Activated T-cell treated with anti-CD3 and anti-CD28 coated beads for 1 hour (primary cell): ENCODE data around the gene CNBP.

Experiments used
- DNase-seq: peaks from one replicate; pipeline ENCODE4 v3.0.0-alpha.2; 2020; ENCODE audit warnings: low read depth

Gene CNBP

DNA sequence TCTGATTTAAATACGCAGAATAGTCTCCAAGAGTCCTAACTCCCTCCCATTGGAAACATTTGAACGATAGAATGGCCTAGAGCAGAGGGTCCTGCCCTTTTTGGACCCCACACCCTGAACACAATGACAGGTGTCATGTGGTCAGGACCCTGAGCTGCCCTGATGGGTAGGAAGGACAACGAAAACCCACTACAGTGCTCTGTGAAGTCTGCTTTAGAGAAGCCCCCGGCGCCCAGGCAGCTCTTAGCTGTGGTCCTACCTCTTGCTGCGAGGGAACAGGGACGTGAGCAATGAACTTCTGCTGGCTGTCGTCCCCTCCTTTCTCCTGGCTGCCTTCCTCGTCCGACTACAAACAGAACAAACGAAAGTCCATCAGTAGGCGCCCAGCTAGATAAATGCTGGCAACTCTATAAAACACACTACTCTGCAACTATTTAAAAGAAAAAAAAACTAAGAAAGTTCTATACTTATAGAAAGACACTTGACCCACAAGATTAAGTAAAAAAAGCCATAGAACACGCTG, 53.3 kb downstream of the CNBP start:
- no peak for DNase-seq

GRCh38 chr3:129128357-129129155, 55.1 kb downstream of the CNBP start:
- no peak for DNase-seq

- no peak for DNase-seq
These were observed 56.9 kb downstream of the CNBP start for GRCh38 chr3:129126726-129127280.

DNA sequence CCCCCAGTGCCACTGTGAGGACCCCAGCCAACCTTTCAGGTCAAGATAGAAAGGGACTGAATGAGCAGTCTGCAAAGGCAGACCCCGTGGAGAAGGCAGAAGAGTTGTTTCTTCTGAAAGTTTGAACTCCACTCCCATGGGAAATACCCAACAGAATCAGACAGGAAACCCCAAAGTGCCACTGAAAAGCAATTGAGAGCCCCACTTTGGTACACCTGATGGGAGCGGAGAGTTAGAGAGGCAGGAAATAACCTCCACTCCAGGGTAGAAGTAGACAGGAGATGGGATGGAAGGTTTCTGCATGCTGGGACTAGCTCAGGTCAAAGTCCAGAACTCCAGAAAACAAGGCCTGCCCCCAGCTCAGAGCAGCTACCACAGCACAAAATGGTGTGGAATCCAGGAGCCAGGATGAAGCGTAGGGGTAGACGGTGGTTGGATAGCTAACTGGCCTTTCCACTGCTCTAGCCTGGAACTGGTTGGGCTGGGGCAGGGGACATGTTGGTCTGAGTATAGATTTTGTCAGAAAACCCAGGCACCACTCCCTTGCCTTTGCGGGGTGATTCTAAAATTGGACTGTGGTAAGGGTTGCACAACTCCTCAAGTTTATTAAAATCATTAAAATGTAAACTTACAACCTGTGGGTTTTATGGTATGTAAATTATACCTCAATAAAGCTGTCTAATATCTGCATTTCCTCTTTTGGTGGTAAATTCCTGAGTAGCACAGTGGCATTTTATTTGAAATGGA, 60.2 kb downstream of the CNBP start:
- DNase-seq = no peak

DNA sequence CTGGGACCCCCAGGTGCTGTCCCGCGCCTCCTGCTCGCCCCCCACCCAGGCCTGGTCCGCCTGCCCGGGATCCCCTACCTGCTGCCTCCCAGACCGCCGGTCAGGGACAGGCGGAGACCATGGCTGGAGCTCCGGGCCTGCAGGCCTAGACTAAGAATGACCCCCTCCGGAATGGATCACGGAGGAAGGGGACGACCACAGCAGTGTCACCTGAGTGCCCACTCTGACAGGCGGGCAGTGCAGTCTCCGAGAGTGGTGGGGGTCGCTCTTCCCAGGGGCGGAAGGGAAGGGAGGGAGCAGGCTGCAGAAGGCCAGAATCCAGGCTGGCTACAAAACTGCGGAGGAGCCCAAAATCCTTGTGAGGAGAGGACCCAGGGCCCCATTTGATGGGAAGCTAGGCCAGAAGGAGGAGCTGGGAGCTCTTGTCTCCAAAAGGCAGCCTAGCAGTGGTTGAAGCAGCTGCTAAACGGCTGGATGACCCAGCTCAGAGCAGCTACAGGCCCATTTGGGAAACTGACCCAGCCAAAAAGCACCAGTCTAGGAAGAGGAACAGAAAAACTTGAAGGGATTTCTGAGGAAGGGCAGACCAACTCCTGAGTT, 61.2 kb downstream of the CNBP start:
- DNase-seq = no peak

DNA sequence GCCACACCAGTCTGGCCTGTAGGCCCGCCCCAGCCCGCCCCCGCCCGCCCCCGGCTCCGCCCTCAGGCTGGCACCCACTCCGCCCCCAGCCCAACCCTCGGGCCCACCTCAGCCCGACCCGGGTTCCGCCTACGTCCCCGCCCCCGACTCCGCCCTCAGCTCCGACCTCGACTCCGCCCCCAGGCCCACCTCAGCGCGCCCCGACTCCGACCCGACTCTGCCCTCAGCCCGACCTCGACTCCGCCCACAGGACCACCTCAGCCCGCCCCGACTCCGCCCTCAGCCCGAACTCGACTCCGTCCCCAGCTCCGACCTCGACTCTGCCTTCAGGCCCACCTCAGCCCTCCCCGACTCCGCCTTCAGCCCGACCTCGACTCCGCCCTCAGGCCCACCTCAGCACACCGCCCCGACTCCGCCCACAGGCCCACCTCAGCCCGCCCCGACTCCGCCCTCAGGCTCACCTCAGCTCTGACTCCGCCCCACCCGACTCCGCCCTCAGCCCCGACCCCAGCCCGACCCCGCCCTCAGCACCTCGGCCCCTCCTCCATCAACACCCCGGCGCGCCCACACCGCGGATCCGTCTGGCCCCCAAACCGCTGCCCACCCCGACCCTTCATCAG, 61.8 kb downstream of the CNBP start, which contains the start of gene RAB43:
Gene RAB43, minus strand, starts transcription at position 13 of the 620 bp plus-strand sequence. CDS start 315 bp downstream, outside the sequence.
- DNase-seq = peak; percentile 86

DNA sequence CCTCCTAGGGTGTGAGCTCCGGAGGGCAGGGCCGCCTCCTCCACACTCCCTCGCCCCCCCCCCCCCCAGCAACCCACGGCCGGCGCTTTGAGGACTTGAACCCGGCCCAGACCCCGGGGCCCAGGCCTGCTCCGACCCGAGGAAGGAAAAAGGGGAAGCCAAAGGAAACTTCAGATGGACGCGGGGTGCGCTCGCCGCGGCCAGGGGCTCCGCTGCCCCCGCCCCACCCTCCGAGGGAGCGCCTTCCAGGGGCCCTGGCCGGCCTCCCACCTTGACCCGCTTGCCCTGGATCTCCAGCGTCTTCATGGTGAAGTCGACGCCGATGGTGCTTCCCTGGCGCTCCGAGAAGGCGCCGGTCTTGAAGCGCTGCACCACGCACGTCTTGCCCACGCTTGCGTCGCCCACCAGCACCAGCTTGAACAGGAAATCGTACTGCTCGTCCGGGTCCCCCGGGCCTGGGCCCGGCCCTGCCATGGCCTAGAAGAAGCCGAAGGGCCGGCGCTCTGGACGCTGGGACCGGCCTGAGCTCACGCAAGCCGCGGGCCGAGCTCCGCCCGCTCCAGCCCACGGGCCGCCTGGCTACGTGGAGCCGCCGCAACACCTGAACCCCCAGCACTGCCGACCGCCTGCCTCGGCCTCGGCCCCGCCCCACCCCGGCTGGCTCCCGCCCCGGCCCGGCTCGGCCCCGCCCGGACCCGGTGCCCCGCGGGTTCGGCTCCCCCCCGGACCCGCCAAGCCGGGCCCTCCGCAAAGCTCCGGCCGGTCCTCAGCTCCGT, 62.5 kb downstream of the CNBP start:
- peak; percentile 26 for DNase-seq

DNA sequence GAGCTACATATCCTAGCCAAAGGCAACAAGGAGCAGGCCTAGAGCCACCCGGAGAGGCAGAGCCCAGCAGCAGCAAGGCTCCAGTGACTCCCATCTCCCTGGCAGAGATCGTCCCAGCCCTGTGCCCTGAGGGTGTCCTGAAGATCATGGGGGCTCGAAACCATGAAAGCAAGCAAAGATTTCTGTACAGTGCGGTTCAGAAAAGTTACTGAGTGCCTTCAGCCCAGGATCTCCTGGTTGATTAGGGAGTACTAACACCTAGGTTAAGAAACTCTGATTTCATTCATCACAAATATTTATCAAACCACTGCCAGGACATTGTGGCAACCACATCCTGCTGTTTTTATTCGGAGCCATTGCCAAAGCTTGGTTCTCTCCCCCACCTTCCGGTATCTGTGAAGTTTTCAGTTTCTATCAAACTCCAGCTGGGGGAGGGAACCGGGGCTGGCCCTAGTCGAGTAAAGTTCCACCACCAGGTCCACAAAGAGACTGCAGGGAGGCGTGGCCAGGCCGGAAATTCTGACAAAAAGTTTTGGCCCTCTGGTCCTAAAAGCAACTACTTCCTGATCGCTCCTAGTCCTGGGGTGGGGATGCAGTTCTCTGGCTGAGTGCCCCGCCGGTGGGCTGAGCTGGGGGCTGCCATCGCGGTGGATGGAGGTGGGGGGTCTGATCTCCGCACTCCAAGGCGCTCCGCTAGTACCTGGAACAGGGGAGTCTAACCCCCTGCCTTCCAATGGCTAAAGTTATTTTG, 63.3 kb downstream of the CNBP start:
- DNase-seq = peak; percentile 80

DNA sequence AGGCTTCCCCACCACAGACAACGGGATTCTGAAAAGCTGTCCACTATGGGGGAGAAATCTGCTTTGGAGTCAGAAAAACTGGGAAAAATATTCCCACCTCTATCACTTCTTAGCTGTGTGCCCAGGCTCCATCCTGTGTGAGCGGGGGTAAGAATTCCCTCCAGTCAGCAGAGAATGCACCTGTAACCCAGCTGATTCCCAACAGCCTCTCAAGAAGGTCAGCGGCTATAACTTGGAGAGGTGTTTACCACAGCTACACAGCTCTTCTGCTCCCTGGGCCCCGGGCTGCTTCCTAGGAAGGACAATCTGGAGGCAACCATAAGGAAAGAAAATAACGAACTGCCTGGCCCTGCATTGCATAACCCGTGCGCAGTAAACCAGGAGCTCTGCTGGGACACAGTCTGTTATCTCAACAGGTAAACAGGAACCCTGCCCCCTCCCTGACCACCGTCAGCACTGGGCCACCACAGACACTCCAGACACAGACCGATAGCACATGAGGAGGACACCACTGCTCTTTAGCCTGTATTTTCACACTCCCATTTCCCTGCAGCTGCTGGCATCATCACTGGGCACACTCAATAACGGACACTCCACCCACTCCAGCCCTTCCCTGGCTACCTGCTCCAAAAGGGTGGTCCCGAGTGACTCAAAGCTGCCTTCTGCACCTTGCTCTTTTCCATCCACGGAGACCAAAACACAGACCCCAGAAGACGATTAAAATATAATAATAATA, 64.2 kb downstream of the CNBP start:
- DNase-seq = no peak

- no peak for DNase-seq
These were observed 65.0 kb downstream of the CNBP start for GRCh38 chr3:129118745-129119144.
